GM19035 (cell line): ENCODE results near the gene CEP72.

ENCODE experiments used
- ATAC-seq: cut with Tn5 transposase; IDR thresholded peaks from one replicate; pipeline ENCODE4 v1.9.1; 2021; ENCODE audit not compliant: unreplicated experiment

The CEP72 gene

DNA sequence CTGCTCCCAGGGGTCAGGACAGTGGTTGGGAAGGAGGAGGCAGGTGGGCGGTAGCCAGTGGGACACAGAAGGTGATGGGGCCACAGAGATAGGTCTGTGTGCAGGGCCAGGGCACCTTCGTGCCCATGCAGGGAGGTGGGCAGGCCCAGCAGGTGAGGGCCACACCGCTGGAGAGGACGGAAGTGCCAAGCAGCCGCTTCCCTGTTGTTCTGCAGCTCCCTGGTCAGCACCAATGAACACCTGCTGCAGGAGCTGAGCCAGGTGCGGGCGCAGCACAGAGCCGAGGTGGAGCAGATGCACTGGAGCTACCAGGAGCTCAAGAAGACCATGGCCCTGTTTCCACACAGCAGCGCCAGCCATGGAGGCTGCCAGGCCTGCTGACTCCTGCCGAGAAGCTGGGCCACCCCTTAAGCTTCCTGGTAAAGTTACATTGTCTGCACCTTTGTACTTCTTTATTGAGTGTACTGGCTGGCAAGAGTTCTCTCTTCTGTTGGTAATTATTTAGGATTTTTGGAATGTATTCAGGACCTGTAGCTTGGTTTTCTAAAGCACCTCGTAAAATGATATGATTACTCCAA lies 40.7 kb downstream of the CEP72 start:
- ATAC-seq, result no peak

DNA sequence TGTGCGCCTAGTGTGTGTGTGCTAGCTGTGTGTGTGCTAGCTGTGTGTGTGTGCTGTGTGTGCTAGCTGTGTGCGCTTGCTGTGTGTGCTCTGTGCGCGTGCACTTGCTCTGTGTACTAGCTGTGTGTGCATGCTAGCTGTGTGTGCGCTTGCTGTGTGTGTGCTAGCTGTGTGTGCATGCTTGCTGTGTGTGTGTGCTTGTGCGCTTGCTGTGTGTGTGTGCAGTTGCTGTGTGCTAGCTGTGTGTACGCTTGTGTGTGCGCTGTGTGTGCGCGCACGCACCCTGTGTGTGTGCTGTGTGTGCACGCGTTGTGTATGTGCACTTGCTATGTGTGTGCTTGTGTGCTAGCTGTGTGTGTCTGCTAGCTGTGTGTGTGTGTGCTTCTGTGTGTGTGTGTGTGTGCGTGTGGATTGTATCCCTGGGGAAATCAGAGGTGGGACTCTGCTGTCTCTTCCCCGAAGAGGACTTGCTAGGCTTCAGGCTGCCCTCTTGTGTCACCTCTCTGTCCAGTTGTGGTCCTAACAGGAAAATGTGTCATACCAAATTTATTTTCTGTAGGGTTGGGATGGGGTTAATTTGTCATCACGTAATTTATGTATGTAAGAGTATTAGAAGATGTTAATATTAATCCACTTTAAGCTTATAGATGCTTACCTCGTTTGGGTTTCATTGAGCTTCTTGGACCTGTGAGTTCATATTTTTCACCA lies 42.1 kb downstream of the CEP72 start:
- no peak for ATAC-seq

DNA sequence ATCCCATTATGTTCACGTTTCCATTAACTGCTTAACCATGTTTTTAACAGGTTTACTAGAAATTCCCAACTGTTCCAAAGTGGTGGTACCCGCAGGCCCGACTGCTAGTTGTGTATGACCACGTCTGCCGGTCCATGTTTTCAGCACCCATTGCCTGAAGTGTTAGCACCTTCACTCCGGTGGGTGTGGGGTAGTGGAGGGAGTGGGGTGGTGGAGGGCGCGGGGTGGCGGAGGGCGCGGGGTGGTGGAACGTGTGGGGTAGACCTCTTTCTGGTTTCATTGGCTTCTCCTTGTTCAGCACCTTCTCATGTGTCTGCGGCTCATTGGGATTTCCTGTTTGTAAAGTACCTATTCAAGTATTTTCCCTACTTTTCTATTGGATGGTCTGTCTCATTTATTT lies 43.3 kb downstream of the CEP72 start:
- ATAC-seq, result no peak

DNA sequence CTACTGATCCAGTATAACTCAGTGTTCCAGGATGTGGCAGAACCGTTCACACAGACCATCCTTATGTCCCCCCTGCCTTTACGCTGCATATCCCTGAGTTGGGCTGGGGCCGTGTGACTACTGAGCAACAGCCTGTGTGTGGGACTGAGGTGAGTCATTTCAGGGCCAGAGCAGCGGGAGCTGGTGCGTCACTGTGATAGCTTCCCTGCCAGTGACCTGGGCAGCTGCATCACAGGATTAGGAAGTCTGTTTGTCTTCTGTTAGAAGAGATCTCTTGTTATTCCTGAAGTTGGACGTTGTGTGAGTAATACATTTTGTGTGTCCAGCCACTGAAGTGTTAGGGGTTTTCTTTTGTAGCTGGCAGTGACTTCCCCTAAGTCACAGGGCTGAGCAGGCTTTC lies 45.4 kb downstream of the CEP72 start:
- no peak for ATAC-seq

DNA sequence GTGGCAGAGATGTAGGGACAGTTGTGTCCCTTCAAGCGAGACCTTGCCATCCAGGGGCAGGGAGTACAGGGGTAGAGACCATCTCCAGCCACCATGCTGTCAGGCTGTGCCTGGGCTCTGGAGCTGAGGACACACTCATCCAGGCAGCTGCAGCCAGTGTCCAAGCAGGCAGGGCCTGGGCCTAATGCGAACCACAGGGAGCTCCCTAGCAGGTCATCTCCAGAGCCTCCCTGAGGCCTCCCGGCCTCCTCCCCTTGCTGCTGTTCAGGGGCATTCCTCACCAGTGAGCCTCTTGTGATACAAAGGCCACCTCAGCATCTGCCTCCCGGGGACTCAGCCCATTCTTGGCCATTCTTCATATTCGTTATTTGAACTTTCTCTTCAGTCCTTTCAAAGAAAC lies 46.0 kb downstream of the CEP72 start:
- ATAC-seq, result no peak

DNA sequence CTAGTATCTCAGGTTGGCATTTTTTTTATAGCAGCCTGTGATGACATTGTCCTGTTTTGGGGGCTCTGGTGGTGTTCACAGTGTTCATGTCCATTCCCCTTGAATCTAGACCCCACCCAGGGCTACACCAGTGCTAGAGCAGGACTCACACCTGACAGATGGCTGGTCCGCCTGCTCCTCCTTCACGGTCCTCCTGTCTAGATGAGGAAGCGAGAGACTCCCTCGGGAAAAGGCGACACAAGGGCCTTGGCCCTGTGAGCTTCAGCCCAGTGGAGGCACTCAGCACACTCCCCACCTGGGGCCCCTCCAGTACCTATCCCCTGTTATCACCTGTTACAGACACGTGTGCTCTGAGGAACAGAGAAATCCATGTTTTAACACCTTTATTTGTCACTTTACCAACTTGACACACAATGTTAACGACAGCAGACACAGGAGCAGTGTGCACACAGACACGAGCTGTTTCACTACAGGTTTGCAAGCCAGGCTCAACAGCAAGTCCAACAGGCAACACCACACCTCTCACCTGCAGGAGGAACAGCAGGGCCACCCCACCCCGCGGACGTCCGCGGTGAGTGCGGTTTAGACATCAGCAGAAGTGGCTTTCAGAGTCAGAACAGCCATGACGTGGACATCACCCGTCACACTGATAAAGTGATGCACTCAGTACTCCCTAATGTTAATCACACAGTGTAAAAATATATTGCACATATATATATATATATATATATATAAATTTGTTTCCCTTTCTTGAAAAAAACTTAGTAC lies 47.5 kb downstream of the CEP72 start:
- no peak for ATAC-seq

DNA sequence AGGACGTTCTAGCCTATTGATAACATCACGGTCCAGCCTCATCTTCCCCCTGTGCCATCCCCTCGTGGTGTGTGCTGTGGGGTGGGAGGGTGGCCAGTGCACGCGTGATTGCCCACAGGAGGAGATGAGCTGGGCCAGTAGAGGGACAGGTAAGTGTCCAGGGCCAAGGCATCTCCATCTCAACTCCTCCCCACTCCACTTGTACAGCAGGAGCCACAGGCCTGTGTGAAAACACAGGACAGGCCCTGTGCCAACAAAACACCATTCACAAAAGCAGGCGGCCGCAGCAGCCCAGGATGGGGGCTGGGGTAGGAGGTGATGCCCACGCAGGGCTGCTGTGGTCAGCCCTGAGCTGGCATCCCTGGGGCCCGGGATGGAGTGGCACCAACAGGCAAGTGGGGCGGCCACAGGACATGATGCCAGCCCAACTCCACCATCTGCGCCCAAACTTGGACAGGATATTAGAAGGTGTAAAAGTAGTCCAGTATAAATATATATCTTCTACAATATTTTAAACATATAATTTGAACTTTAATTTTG lies 48.4 kb downstream of the CEP72 start:
- ATAC-seq, result no peak

DNA sequence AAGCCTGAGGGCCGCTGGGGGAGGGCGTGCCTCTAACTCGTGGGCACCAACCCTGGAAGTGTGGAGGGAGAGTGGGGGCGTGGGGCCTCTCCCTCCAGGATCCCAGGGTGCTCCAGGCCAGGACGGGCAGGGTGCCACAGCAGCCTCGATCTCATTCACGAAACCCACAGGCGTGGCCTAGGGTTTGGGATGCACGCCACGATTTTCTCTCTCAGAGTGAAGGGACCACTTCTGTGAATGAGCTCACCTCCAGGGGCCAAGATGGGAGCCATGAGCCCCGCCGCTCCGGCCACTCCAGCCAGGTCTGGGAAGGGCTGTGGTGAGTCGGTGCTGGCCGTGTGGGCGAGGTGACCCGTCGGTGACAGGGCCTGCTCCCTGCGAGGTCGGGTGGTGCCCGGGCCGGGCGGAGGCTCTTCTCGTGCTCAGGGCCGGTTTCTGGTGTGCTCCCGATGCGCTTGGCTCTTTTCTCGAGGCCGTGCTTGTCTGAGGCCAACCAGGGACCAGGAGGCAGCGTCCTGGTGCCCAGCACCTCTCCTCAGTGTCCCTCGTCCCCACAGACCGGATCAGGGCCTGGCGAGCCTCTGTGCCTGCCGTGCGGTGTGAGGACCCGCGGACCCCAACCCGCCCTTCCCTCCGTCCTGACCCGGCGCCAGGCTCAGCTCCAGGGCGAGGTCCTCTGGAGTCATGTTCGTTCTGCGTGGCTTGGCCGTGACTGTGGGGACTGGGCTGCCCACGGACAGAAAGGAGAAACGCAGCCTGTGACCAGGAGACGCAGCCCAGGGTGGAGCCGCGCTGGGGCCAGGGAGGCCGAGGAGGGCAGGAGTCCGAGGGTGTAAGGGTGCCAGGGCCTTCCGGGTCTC lies 50.0 kb downstream of the CEP72 start:
- no peak for ATAC-seq

DNA sequence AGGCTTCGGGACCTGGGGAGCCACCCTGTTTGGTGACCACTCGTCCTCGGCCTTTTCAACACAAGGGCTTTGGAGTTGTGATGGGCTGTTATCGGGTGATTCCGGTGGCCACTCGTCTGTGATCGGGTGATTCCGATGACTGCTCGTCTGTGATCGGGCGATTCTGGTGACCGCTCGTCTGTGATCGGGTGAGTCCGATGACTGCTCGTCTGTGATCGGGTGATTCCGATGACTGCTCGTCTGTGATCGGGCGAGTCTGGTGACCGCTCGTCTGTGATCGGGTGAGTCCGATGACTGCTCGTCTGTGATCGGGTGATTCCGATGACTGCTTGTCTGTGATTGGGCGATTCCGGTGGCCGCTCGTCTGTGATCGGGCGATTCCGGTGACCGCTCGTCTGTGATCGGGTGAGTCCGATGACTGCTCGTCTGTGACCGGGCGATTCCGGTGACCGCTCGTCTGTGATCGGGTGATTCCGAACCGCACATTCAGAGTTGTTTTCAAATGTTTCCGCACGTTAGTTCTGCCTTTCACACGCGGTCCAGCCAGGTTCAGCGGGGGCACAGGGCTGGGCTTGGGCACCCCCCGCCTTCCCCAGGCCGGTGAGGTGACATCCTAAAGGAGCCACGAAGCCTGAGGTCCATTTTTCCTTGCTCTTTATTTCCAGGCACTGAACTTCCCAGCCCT lies 50.8 kb downstream of the CEP72 start:
- no peak for ATAC-seq

DNA sequence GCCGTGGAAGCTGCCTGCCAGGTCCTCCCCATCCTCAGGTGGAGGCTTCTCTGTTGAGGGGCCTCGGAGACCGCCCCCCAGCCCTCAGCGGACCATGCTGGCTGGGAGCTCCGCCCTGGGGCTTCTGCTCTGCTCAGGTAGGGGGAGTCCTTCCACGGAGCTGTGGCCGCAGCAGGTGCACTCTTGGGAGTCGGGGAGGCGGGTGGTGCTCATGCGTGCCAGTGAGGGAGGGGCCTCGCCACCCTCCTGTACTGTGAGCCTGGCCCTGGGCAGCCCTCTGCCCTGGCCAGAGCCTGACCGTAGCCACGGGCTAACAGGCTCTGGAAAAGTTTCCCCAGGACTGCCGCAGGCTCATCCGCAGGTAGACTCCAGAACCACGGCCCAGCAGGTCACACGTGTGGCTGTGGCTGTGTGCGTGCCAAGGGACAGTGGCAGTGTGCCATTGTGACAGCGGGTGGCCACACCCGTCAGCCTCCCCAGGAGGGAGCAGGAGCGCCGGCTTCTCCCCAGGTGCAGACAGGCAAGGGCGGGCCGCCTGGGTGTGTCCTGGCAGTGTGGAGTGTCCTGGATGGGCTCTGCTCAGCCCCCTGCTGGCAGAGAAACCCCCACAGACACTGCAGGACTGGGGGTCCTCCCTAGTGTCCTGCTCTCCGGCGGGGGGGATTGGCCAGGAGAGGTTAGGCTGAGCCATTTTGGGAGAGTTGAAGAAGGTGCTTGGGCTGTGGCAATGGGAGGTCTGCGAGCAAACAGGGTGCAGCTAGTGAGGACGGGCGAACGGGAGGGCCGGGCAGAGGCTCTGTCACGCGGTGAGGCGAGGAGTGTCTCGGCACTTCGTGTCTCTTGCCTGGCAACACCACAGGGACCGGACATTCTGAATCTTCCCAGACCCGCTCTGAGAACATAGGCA lies 51.5 kb downstream of the CEP72 start:
- no peak for ATAC-seq

DNA sequence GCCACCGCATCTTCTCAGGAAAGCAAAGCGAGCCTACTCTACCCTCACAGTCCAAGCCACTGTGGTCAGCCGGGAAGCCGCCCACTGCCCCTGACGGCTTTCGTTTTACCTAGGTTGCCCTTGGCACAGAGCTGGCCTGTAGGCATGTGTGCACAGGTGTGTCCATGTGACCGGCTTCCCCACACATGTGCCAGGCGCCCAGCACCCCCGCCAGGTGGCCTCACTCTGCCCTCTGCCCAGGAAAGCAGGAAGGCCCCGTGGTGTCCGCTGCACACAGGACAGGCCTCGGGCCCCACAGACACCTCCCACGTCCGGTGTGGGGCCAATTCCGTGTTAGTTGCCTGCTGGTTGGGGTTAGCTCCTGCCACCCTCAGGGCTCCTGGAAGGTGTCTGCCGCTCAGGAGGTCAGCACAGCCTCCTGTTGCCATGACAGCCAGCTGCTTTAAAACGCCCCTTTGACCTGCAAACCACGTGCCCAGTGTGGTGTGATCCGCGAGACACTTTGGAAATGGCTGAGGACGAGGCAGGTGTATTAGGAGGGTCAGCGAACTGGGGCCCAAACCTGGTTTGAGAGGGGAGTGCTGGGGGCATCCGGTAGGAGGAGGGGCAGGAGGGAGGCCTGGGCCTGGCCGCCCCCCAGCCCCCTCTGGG lies 52.3 kb downstream of the CEP72 start:
- no peak for ATAC-seq

DNA sequence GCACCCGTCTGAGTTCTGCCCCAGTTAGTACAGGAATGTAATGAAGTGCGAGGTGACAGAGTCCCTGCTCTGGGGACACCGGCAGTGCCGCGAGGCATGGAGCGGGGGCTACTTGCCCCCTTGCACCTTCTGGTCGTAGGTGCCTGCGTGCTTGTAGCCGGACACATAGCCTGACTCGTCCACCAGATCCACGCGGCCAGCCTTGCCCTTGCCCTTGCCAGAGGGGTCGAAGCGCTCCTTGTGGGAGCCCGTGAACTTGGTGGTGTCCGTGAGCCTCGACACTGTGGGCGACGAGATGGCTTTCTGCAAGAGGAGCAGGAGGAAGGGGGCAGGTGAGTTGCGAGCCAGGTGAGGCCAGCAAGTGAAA lies 52.8 kb downstream of the CEP72 start:
- ATAC-seq, result no peak

DNA sequence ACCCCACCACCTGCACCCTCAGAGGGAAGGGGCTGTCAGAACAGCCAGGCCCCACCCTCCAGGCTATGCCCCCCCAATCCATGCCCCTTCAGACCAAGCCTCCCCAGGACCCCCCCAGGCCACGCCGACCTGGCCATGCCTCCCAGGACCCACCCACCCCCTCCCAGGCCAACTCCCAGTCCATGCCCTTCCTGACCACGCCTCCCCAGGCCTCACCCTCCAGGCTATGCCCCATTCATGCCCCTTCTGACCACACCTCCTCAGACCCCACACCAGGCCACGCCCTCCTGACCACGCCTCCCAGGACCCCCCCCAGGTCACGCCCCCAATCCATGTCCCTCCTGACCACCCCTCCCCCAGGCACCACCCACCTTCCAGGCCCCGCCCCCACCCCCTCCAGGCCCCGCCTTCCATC lies 53.4 kb downstream of the CEP72 start:
- ATAC-seq, result no peak

DNA sequence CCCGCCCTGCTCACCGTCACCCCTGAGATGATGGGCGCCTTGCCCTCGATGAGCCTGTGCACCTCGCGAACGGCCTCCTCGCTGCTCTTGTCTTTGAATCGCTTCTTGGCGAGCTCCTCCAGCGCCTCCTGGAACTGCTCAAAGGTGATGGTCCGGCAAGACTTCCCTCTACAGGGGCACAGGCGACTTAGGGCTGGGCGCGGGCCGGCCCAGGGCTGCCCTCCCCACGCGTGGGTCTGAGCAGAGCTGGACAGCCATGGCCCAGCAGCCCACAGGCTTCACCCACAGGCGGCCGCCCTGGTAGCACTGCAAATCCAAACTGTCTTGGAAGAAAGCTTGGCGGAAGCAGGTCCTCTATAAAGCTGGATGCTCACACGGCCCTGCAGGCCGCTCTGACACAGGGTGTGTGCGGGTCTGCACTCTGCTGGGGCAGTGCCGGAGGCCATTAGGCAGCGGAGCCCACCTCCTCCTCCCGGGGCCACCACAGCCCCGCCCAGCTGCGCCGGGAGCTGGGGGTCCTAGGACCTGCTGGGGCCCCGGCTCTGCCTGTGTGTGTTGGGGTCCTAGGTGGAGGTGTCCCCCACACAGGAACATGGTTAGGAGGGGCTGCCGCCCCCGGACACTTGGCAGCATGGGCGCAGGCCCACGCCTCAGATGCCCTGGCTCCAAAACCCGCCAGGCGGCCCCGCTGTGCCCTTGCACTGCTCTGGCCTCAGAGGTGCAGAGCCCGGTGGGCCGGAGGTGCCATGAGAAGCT lies 54.0 kb downstream of the CEP72 start:
- no peak for ATAC-seq

DNA sequence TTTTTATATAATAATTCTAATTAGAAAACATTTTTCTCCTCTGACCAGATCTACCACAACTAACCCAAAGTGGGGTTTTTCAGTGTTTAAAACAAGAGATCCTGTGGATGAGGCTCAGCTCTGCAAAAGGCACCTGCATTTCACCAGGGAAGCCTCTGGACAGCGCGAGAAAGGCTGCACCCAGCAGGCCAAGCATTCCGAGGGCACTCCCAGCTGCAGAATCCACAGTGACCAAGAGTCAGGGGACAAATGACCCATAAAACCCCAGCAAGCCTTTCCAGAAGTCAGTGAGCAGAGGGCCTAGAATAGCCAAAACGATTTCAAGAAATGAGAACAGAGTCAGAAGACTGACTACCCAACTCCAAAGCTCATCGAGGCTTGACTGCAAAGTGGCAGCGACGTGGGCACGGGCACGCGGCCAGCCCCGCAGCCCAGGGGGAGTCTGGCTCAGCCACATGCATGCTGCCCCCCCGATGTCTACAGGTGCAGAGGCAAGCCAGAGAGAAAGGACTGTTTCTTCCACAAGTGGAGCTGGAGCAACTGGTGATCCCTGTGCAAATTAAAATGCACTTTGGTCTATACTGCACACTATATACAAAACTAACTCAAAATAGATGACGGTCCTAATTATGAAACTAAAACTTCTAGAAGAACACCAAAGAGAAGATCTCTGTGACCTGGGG lies 54.8 kb downstream of the CEP72 start:
- no peak for ATAC-seq

DNA sequence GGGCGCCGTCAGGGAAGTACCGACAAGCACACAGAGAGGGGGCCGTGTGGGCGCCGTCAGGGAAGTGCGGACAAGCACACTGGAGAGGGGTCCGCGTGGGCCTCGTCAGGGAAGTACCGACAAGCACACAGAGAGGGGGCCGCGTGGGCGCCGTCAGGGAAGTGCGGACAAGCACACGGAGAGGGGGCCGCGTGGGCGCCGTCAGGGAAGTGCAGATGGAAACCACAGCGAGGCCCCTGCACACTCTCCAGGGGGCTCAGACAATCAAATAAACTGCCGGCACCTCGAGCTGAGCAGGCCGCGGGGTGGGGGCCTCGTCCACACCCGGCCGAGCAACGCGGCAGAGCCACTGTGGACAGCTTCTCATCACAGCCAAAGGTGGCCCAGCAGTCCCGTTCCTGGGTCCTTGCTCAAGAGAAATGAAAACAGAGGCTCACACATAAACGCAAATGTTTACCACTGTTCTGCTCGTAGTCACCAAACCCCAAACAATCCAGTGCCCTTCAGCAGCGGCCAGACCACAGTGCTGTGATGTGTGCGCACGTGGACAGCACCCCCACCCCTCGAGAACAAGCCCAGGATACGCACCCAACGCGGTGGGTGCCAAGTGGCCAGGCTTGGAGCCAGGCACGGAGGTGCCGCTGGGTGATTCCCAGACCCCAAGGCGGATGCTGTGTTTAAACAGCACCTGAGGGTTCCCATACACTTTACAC lies 56.3 kb downstream of the CEP72 start:
- ATAC-seq, result no peak
